Measurements from ENCODE around the gene RPSA.
"Not testable (repeated sequence)": the region's sequence is repeated elsewhere in the genome, so short reads cannot be mapped to it uniquely, and the experiment has no call there.

RPSA gene

GRCh38 chr3:39410893-39411292 is 4.4 kb downstream of the RPSA start:
- H3K9ac ChIP-seq (ENCODE audit: insufficient read length): no peak overlapping the region
- peaks cover 67% of the 10 kb centered on the region for H3K36me3 ChIP-seq (ENCODE audit: insufficient read depth, low read length)
- no peak overlapping the region for H3K27ac ChIP-seq
- DNase-seq (ENCODE audit: low read depth, low spot score): no peak
- H3K4me3 ChIP-seq: no peak overlapping the region
- TF ChIP-seq FOXP2 (optimal IDR thresholded peaks at IDR 0.05; ENCODE audit: control extremely low read depth, extremely low read length, insufficient read depth) (no peak), POLR2AphosphoS5 (IDR thresholded peaks at IDR 0.05; ENCODE audit: borderline replicate concordance, low read depth, low read length) (no peak), EZH2 (IDR thresholded peaks at IDR 0.05) (no peak)
- no peaks in the 10 kb centered on the region for H3K9me3 ChIP-seq (ENCODE audit: low read depth, low read length)

GRCh38 chr3:39412668-39413260 is 6.2 kb downstream of the RPSA start:
- H3K36me3 ChIP-seq (ENCODE audit: insufficient read depth, low read length): peaks cover 60% of the 10 kb centered on the region
- no peak for TF ChIP-seq POLR2AphosphoS5 (IDR thresholded peaks at IDR 0.05; ENCODE audit: borderline replicate concordance, low read depth, low read length)
- TF ChIP-seq FOXP2 (optimal IDR thresholded peaks at IDR 0.05; ENCODE audit: control extremely low read depth, extremely low read length, insufficient read depth): no peak
- no peak for TF ChIP-seq EZH2 (IDR thresholded peaks at IDR 0.05)
- DNase-seq (ENCODE audit: low read depth, low spot score): no peak
- H3K9ac ChIP-seq (ENCODE audit: insufficient read length): no peak overlapping the region
- peak overlapping the region; percentile 62; the same call in 1 of the 2 replicates for H3K27ac ChIP-seq
- H3K9me3 ChIP-seq (ENCODE audit: low read depth, low read length): no peaks in the 10 kb centered on the region
- no peak overlapping the region for H3K4me3 ChIP-seq

- Histone ChIP-seq H3K36me3 (ENCODE audit: insufficient read depth, low read length) (peaks cover 49% of the 10 kb centered on the region), H3K27ac (peak overlapping the region; percentile 62), H3K4me3 (no peak overlapping the region), H3K9me3 (ENCODE audit: low read depth, low read length) (no peaks in the 10 kb centered on the region), H3K9ac (ENCODE audit: insufficient read length) (no peak overlapping the region)
- TF ChIP-seq FOXP2 (optimal IDR thresholded peaks at IDR 0.05; ENCODE audit: control extremely low read depth, extremely low read length, insufficient read depth) (no peak), EZH2 (IDR thresholded peaks at IDR 0.05) (no peak), POLR2AphosphoS5 (IDR thresholded peaks at IDR 0.05; ENCODE audit: borderline replicate concordance, low read depth, low read length) (no peak; the same call in 1 of the 2 replicates)
- DNase-seq (ENCODE audit: low read depth, low spot score): no peak
Observed at GRCh38 chr3:39413691-39414420, 7.3 kb downstream of the RPSA start.

GRCh38 chr3:39414421-39414907 is 7.9 kb downstream of the RPSA start:
- H3K36me3 ChIP-seq (ENCODE audit: insufficient read depth, low read length): peaks cover 43% of the 10 kb centered on the region
- no peak for DNase-seq (ENCODE audit: low read depth, low spot score)
- H3K9ac ChIP-seq (ENCODE audit: insufficient read length): no peak overlapping the region
- H3K27ac ChIP-seq: peak overlapping the region; percentile 45; the same call in 1 of the 2 replicates
- TF ChIP-seq FOXP2 (optimal IDR thresholded peaks at IDR 0.05; ENCODE audit: control extremely low read depth, extremely low read length, insufficient read depth) (no peak), EZH2 (IDR thresholded peaks at IDR 0.05) (no peak), POLR2AphosphoS5 (IDR thresholded peaks at IDR 0.05; ENCODE audit: borderline replicate concordance, low read depth, low read length) (peak; percentile 70)
- no peak overlapping the region for H3K4me3 ChIP-seq
- no peaks in the 10 kb centered on the region for H3K9me3 ChIP-seq (ENCODE audit: low read depth, low read length)

DNA sequence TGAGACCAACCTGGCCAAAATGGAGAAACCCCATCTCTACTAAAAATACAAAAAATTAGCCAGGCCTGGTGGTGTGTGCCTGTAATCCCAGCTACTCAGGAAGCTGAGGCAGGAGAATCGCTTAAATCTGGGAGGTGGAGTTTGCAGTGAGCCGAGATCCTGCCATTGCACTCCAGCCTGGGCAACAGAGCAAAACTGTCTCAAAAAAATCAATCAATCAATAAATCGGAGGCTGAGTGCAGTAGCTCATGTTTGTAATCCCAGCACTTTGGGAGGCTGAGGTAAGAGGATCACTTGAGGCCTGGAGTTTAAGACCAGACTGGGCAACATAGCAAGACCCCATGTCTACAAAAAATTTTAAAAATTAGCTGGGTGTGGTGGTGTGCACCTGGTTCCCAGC is 8.8 kb downstream of the RPSA start:
- DNase-seq (ENCODE audit: low read depth, low spot score); H3K9ac ChIP-seq (ENCODE audit: insufficient read length); H3K27ac ChIP-seq; H3K9me3 ChIP-seq (ENCODE audit: low read depth, low read length); H3K4me3 ChIP-seq: not testable (repeated sequence)
- H3K36me3 ChIP-seq (ENCODE audit: insufficient read depth, low read length): peaks cover 35% of the 10 kb centered on the region

DNA sequence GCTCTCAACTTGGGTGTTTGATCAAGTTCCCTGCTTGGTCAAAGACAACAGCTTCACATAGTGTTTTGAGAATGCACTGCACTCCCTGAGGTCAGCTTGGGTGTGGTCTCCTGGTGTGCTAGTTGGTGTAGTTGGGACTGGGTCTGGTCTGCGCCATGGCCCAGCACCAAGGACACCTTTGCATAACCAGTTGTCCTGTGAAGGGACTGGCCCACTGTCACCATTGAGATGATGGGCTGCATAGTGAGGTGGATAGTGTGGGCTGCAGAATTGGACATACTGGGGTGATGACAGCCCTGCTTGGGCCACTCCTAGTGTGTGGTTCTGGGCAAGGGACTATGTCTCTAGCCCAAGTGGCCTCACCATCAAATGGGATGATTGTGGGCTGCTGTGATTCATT is 9.5 kb downstream of the RPSA start:
- H3K4me3 ChIP-seq: no peak overlapping the region
- no peak overlapping the region for H3K27ac ChIP-seq

GRCh38 chr3:39416998-39417397 is 10.5 kb downstream of the RPSA start:
- not testable (repeated sequence) for DNase-seq (ENCODE audit: low read depth, low spot score); H3K9me3 ChIP-seq (ENCODE audit: low read depth, low read length); H3K4me3 ChIP-seq; H3K9ac ChIP-seq (ENCODE audit: insufficient read length); H3K27ac ChIP-seq
- H3K36me3 ChIP-seq (ENCODE audit: insufficient read depth, low read length): peaks cover 19% of the 10 kb centered on the region; the same call in 1 of the 2 replicates

More for the DNA sequence above, 9.5 kb downstream of the RPSA start:
- Histone ChIP-seq H3K36me3 (ENCODE audit: insufficient read depth, low read length) (peaks cover 29% of the 10 kb centered on the region; the same call in 1 of the 2 replicates), H3K9ac (ENCODE audit: insufficient read length) (no peak overlapping the region), H3K9me3 (ENCODE audit: low read depth, low read length) (no peaks in the 10 kb centered on the region)
- TF ChIP-seq POLR2AphosphoS5 (IDR thresholded peaks at IDR 0.05; ENCODE audit: borderline replicate concordance, low read depth, low read length) (peak; percentile 8; the same call in 1 of the 2 replicates), FOXP2 (optimal IDR thresholded peaks at IDR 0.05; ENCODE audit: control extremely low read depth, extremely low read length, insufficient read depth) (no peak), EZH2 (IDR thresholded peaks at IDR 0.05) (no peak)
- no peak for DNase-seq (ENCODE audit: low read depth, low spot score)

DNA sequence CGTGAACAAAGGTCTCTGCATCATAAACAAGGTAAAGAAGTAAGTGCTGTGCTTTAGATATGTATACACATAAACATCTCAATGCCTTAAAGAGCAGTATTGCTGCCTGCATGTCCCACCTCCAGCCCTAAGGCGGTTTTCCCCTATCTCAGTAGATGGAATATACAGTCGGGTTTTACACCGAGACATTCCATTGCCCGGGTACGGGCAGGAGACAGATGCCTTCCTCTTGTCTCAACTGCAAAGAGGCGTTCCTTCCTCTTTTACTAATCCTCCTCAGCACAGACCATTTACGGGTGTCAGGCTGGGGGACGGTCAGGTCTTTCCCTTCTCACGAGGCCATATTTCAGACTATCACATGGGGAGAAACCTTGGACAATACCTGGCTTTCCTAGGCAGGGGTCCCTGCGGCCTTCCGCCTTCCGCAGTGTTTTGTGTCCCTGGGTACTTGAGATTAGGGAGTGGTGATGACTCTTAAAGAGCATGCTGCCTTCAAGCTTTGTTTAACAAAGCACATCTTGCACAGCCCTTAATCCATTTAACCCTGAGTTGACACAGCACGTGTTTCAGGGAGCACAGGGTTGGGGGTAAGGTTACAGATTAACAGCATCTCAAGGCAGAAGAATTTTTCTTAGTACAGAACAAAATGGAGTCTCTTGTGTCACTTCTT is 12.2 kb downstream of the RPSA start:
- DNase-seq (ENCODE audit: low read depth, low spot score); H3K36me3 ChIP-seq (ENCODE audit: insufficient read depth, low read length); H3K9me3 ChIP-seq (ENCODE audit: low read depth, low read length); H3K9ac ChIP-seq (ENCODE audit: insufficient read length); H3K4me3 ChIP-seq; H3K27ac ChIP-seq: not testable (repeated sequence)

Data from SK-N-MC (cell line).